Stomach smooth muscle (tissue), 2 donors: ENCODE measurements around the gene SRGN.

Experiments
- H3K27ac ChIP-seq: one replicate; pipeline ENCODE4 v1.7.0; 2013; ENCODE audit warnings: mild to moderate bottlenecking, low read length, inconsistent platforms
- H3K27me3 ChIP-seq, 2 donors: one replicate each; pipeline ENCODE4 v1.7.0; 2013; ENCODE audit warnings: low read length in 2 of 2; ENCODE audit not compliant: insufficient read depth in 2 of 2, control insufficient read depth in 1 of 2
- H3K36me3 ChIP-seq, 2 donors: one replicate each; pipeline ENCODE4 v1.7.0; 2013; ENCODE audit warnings: low read length in 2 of 2; ENCODE audit not compliant: control insufficient read depth in 2 of 2, insufficient read depth in 2 of 2
- H3K4me1 ChIP-seq: one replicate; pipeline ENCODE4 v1.7.0; 2013; ENCODE audit warnings: low read length; ENCODE audit not compliant: control insufficient read depth, insufficient read depth
- H3K4me3 ChIP-seq, 2 donors: one replicate each; pipeline ENCODE4 v1.7.0; 2013; ENCODE audit warnings: low read length in 2 of 2
- H3K9ac ChIP-seq, 2 donors: one replicate each; pipeline ENCODE4 v1.7.0; 2013; ENCODE audit warnings: low read length in 2 of 2, mild to moderate bottlenecking in 1 of 2
- H3K9me3 ChIP-seq, 2 donors: one replicate each; pipeline ENCODE4 v1.7.0; 2013; ENCODE audit warnings: low read length in 2 of 2; ENCODE audit not compliant: control insufficient read depth in 2 of 2
- donor health status: healthy.
- donor health status: Pancreatic carcinoma.

The SRGN gene

GRCh38 chr10:69062901-69063300 is 25.0 kb upstream of the SRGN start:
- no peak overlapping the region for H3K4me3 ChIP-seq
- H3K27ac ChIP-seq: no peak overlapping the region
- H3K4me1 ChIP-seq: peaks cover 6% of the 10 kb centered on the region
- no peaks in the 10 kb centered on the region for H3K36me3 ChIP-seq
- no peak overlapping the region for H3K9ac ChIP-seq
- H3K9me3 ChIP-seq: no peaks in the 10 kb centered on the region
- H3K27me3 ChIP-seq: peaks cover 0 to 2% of the 10 kb centered on the region in 2 donors

GRCh38 chr10:69064762-69065328 is 23.1 kb upstream of the SRGN start:
- no peaks in the 10 kb centered on the region for H3K9me3 ChIP-seq
- H3K4me3 ChIP-seq: no peak overlapping the region
- H3K27ac ChIP-seq: peak overlapping the region; percentile 53
- no peaks in the 10 kb centered on the region for H3K36me3 ChIP-seq
- peaks cover 3% of the 10 kb centered on the region for H3K4me1 ChIP-seq
- H3K9ac ChIP-seq: no peak overlapping the region
- peaks cover 0 to 2% of the 10 kb centered on the region in 2 donors for H3K27me3 ChIP-seq

GRCh38 chr10:69065406-69066361 is 22.2 kb upstream of the SRGN start:
- no peaks in the 10 kb centered on the region for H3K36me3 ChIP-seq
- no peak overlapping the region for H3K9ac ChIP-seq
- H3K4me1 ChIP-seq: peaks cover 3% of the 10 kb centered on the region
- H3K27me3 ChIP-seq: peaks cover 0 to 2% of the 10 kb centered on the region in 2 donors
- H3K9me3 ChIP-seq: no peaks in the 10 kb centered on the region
- peak overlapping the region; percentile 53 for H3K27ac ChIP-seq
- H3K4me3 ChIP-seq: no peak overlapping the region

GRCh38 chr10:69067189-69067588 is 20.7 kb upstream of the SRGN start:
- no peak overlapping the region for H3K4me3 ChIP-seq
- H3K36me3 ChIP-seq: no peaks in the 10 kb centered on the region
- no peaks in the 10 kb centered on the region for H3K9me3 ChIP-seq
- H3K27me3 ChIP-seq: peaks cover 0 to 2% of the 10 kb centered on the region in 2 donors
- no peaks in the 10 kb centered on the region for H3K4me1 ChIP-seq
- no peak overlapping the region for H3K27ac ChIP-seq
- no peak overlapping the region for H3K9ac ChIP-seq

- no peaks in the 10 kb centered on the region for H3K9me3 ChIP-seq
- no peaks in the 10 kb centered on the region for H3K4me1 ChIP-seq
- no peak overlapping the region for H3K4me3 ChIP-seq
- no peak overlapping the region for H3K27ac ChIP-seq
- no peak overlapping the region for H3K9ac ChIP-seq
- H3K36me3 ChIP-seq: no peaks in the 10 kb centered on the region
- H3K27me3 ChIP-seq: peaks cover 0 to 2% of the 10 kb centered on the region in 2 donors
Observed at GRCh38 chr10:69068549-69068948, 19.4 kb upstream of the SRGN start.

GRCh38 chr10:69069090-69070042 is 18.5 kb upstream of the SRGN start:
- no peak overlapping the region for H3K9ac ChIP-seq

GRCh38 chr10:69070951-69071350 is 17.0 kb upstream of the SRGN start:
- no peak overlapping the region for H3K4me3 ChIP-seq
- no peaks in the 10 kb centered on the region for H3K4me1 ChIP-seq

More at GRCh38 chr10:69069090-69070042, 18.5 kb upstream of the SRGN start:
- Histone ChIP-seq H3K27me3 (no peaks in the 10 kb centered on the region), H3K4me3 (no peak overlapping the region), H3K9me3 (no peaks in the 10 kb centered on the region), H3K36me3 (no peaks in the 10 kb centered on the region), H3K27ac (no peak overlapping the region), H3K4me1 (no peaks in the 10 kb centered on the region)

GRCh38 chr10:69071610-69072009 is 16.3 kb upstream of the SRGN start:
- Histone ChIP-seq H3K4me3 (no peak overlapping the region), H3K9ac (no peak overlapping the region), H3K36me3 (no peaks in the 10 kb centered on the region), H3K27ac (no peak overlapping the region), H3K4me1 (no peaks in the 10 kb centered on the region), H3K9me3 (no peaks in the 10 kb centered on the region), H3K27me3 (no peaks in the 10 kb centered on the region)

More at GRCh38 chr10:69070951-69071350, 17.0 kb upstream of the SRGN start:
- no peak overlapping the region for H3K9ac ChIP-seq
- no peaks in the 10 kb centered on the region for H3K36me3 ChIP-seq
- H3K27ac ChIP-seq: no peak overlapping the region
- no peaks in the 10 kb centered on the region for H3K27me3 ChIP-seq
- H3K9me3 ChIP-seq: no peaks in the 10 kb centered on the region

GRCh38 chr10:69073026-69073425 is 14.9 kb upstream of the SRGN start:
- no peaks in the 10 kb centered on the region for H3K4me1 ChIP-seq
- no peaks in the 10 kb centered on the region for H3K27me3 ChIP-seq
- H3K4me3 ChIP-seq: no peak overlapping the region
- H3K27ac ChIP-seq: no peak overlapping the region
- H3K9ac ChIP-seq: no peak overlapping the region
- H3K9me3 ChIP-seq: no peaks in the 10 kb centered on the region
- no peaks in the 10 kb centered on the region for H3K36me3 ChIP-seq

GRCh38 chr10:69073736-69074364 is 14.1 kb upstream of the SRGN start:
- Histone ChIP-seq H3K27me3 (no peaks in the 10 kb centered on the region), H3K9me3 (no peaks in the 10 kb centered on the region), H3K4me3 (no peak overlapping the region), H3K27ac (no peak overlapping the region), H3K4me1 (no peaks in the 10 kb centered on the region), H3K36me3 (no peaks in the 10 kb centered on the region), H3K9ac (no peak overlapping the region)
